ENCODE measurements around the gene BARHL2.

DNA sequence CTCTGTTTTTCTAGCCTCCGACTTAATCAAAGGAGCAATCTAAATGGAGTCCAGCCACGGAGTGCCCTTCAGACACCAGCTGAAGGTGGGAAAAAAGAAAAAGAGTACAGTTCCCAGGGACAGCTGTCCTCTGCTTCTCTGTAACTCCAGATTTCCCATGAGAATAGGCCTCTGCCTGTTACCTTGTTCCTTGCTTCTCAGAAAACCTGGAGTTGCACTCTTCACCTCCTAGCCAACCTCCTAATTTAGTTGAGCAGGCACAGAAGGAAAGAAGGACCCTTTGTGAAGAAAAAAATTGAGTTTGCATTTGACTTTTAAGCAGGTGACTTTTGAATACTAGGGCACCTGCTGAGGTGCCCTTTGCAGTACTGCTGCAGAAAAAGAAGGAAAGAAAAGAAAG, 8.3 kb downstream of the BARHL2 start:
- TF ChIP-seq CTCF (IDR thresholded peaks at IDR 0.05), result no peak
- no peak for TF ChIP-seq POLR2A (IDR thresholded peaks at IDR 0.05)

All from uterus (tissue), 2 donors.